ENCODE data around the gene JAG1. TPM values are rescaled to one million over a fixed set of nuclear protein-coding genes. Genes with fewer than 3 reads are reported as not detected.

The JAG1 gene
- total RNA-seq, 4 donors from 2014 or later, result 93.1 to 133 (median 112) TPM

DNA sequence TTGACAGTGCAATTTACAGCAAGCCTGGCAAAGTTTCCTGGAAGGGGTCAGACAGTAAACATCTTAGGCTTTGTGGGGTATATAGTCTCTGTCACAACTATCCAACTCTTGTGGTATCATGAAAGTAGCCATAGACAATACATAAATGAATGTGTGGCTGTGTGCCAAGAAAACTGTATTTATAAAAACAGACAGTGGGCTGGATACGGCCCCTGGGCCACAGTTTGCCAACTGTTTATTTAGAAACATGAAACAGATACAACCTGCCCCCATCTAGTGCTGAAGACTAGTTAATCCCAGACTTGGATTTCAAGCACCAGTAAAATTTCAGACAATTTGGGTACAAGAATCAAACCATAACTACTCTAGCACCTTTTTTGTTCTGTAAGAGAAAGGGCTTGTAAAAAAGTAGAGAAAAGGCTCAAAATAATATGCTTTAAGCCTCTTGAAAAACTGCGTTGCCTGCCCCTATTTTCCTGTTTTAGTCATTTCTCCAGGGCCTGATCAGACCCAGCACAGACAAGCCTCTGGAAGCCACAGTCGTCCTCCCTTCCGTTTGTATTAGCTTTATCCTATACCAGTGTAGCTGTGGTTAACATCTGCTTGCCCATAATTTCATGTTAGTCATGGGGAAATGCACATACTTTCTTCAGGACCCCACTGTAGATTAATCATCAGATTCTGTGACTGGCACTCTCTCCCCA, 30.8 kb downstream of the JAG1 start:
- no peaks in the 10 kb centered on the region for H3K9me3 ChIP-seq
- TF ChIP-seq EP300 (IDR thresholded peaks at IDR 0.05) (no peak), POLR2A (IDR thresholded peaks at IDR 0.05) (no peak)
- TF ChIP-seq, protein P1, sequence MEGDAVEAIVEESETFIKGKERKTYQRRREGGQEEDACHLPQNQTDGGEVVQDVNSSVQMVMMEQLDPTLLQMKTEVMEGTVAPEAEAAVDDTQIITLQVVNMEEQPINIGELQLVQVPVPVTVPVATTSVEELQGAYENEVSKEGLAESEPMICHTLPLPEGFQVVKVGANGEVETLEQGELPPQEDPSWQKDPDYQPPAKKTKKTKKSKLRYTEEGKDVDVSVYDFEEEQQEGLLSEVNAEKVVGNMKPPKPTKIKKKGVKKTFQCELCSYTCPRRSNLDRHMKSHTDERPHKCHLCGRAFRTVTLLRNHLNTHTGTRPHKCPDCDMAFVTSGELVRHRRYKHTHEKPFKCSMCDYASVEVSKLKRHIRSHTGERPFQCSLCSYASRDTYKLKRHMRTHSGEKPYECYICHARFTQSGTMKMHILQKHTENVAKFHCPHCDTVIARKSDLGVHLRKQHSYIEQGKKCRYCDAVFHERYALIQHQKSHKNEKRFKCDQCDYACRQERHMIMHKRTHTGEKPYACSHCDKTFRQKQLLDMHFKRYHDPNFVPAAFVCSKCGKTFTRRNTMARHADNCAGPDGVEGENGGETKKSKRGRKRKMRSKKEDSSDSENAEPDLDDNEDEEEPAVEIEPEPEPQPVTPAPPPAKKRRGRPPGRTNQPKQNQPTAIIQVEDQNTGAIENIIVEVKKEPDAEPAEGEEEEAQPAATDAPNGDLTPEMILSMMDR (IDR thresholded peaks at IDR 0.05), result no peak
- peak overlapping the region in 2 of 4 donors; percentile 20 to 45 for H3K27ac ChIP-seq
- H3K4me3 ChIP-seq, result no peak overlapping the region
- no peak for DNase-seq (ENCODE audit: low spot score in 2 of 2)
- WGBS, 2 donors, result 41 to 45% methylated on average over 4 of the region's 4 CpGs
- peaks cover 0 to 91% (median 3%) of the 10 kb centered on the region in 3 donors for H3K36me3 ChIP-seq
- peaks cover 0 to 45% (median 0%) of the 10 kb centered on the region in 4 donors for H3K4me1 ChIP-seq
- no peaks in the 10 kb centered on the region for H3K27me3 ChIP-seq

DNA sequence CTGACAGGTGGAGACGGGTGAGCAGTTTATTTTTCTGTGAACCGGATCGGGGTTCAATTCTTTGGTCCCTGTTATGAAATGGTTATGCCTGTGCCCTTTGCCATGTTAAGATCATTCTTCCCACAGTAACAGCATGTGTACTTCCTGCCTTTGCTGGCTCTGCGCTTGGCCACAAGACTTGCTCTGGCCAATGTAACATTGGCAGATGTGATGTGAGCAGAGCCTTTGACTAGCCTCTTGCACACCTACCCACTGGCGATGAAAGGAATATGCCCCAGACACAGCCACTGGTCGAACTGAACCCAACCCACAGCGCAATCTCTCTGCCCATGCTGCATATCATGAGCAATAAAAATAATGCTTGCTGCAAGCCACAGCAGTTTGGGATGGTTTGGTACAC, 31.9 kb downstream of the JAG1 start:
- WGBS, 2 donors, result 84 to 87% methylated on average over 7 of the region's 7 CpGs
- peaks cover 0 to 80% (median 2%) of the 10 kb centered on the region in 3 donors for H3K36me3 ChIP-seq
- TF ChIP-seq EP300 (IDR thresholded peaks at IDR 0.05) (no peak), POLR2A (IDR thresholded peaks at IDR 0.05) (no peak)
- TF ChIP-seq, protein P1 (IDR thresholded peaks at IDR 0.05), result no peak
- H3K4me1 ChIP-seq, result peaks cover 0 to 52% (median 5%) of the 10 kb centered on the region in 4 donors
- H3K27me3 ChIP-seq, result no peaks in the 10 kb centered on the region
- H3K9me3 ChIP-seq, result no peaks in the 10 kb centered on the region
- H3K27ac ChIP-seq, result no peak overlapping the region
- no peak for DNase-seq (ENCODE audit: low spot score in 2 of 2)
- no peak overlapping the region for H3K4me3 ChIP-seq

DNA sequence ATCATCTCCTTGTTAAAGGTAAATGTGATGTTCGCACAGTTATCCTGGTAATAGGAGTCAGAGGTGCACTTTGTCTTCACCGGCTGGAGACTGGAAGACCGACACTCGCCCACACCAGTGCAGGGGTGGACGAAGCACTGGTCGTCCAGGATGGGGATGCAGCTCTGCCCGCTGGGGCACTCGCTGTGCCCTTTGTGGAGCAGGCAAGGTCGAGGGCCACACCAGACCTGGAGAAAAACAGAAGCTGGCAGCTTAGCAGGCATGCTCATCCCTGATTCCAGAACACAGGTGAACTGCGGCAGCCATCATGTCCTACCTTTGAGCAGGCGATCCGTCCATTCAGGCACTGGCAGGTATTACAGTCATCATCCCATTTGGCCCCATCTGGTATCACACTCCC, 32.3 kb downstream of the JAG1 start:
- Histone ChIP-seq H3K36me3 (peaks cover 0 to 76% (median 0%) of the 10 kb centered on the region in 3 donors), H3K9me3 (no peaks in the 10 kb centered on the region), H3K27me3 (no peaks in the 10 kb centered on the region), H3K4me1 (peaks cover 0 to 56% (median 7%) of the 10 kb centered on the region in 4 donors), H3K27ac (peak overlapping the region in 1 of 4 donors; percentile 78), H3K4me3 (no peak overlapping the region)
- DNase-seq (ENCODE audit: low spot score in 2 of 2), result no peak
- no peak for TF ChIP-seq POLR2A (IDR thresholded peaks at IDR 0.05)
- WGBS, 2 donors, result 86 to 87% methylated on average over 12 of the region's 12 CpGs

DNA sequence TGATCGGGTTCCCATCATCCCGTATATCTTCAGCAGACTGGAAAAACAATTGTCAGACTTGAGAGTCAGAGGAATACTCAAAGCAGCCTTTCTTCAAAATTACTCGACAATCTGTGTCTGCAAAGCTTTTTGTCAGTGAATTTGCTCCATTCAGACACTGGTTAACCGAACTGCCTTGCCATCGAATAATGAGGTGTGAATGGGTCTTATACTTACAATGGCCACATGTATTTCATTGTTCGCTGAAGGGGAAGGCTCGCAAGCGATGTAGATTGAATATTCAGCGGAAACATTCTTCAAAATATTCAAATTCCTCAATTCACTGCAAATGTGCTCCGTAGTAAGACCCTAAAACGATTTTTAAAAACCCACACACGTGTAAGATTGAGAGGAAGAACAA, 32.9 kb downstream of the JAG1 start:
- H3K27ac ChIP-seq, result peak overlapping the region in 2 of 4 donors; percentile 72 to 78
- H3K27me3 ChIP-seq, result no peaks in the 10 kb centered on the region
- 64 to 73% methylated on average over 12 of the region's 12 CpGs for WGBS, 2 donors
- H3K36me3 ChIP-seq, result peaks cover 0 to 70% (median 0%) of the 10 kb centered on the region in 3 donors
- peaks cover 2 to 62% (median 11%) of the 10 kb centered on the region in 4 donors for H3K4me1 ChIP-seq
- TF ChIP-seq, protein P1 (IDR thresholded peaks at IDR 0.05), result no peak
- H3K4me3 ChIP-seq, result no peak overlapping the region
- no peak for DNase-seq (ENCODE audit: low spot score in 2 of 2)
- H3K9me3 ChIP-seq, result no peaks in the 10 kb centered on the region

DNA sequence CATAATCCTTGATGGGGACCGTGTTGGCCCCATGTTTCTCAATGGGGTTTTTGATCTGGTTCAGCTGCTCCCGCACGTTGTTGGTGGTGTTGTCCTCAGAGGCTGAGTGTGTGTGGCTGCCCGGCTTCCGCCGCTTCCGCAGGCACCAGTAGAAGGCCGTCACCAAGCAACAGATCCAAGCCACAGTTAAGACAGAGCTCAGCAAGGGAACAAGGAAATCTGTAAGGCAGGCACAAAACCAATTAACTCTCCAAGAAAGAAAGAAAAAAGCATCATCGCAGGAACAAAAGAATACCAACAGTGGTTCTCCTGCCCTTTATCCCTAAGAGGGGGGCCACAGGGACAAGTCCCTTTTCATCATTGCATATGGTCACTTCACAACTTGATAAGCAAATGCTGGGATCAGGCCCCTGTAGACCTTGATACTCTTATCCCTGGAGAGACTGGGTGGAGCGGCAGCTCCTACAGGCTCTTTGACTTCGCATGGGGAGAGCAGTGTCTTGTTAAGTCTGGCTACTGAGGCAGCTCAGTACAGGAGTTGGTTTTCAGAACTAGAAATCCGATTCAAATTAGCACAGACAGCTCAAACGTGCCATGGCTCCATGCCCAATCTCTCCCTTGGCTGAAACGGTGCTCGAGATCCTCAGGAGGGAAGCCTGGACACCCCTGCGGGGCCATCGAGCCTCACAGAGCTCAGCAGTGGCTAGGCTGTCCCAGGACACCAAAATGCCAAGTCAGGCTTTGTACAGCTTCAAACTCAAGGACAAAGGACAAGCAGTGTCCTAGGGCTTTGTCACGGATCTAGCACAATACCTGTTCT, 33.9 kb downstream of the JAG1 start:
- TF ChIP-seq POLR2A (IDR thresholded peaks at IDR 0.05) (no peak), EP300 (IDR thresholded peaks at IDR 0.05) (peak in 1 of 2 donors; percentile 16)
- TF ChIP-seq, protein P1 (IDR thresholded peaks at IDR 0.05), result no peak
- H3K4me1 ChIP-seq, result peaks cover 6 to 72% (median 19%) of the 10 kb centered on the region in 4 donors
- DNase-seq (ENCODE audit: low spot score in 2 of 2), result no peak
- no peaks in the 10 kb centered on the region for H3K27me3 ChIP-seq
- peak overlapping the region; percentile 41 to 86 (median 70) for H3K27ac ChIP-seq
- H3K4me3 ChIP-seq, result no peak overlapping the region
- H3K36me3 ChIP-seq, result peaks cover 0 to 60% (median 0%) of the 10 kb centered on the region in 3 donors
- H3K9me3 ChIP-seq, result no peaks in the 10 kb centered on the region
- WGBS, 2 donors, result 48 to 60% methylated on average over 16 to 18 of the region's 18 CpGs
